Nephron (organoid): ENCODE measurements around the gene TMED9.

Source experiments
- H3K27ac Mint-ChIP-seq, 3 experiments: 2 replicates each; pipeline ENCODE4 v1.8.0; 2020; ENCODE audit warnings: mixed read lengths in 3 of 3, mild to moderate bottlenecking in 2 of 3, moderate library complexity in 1 of 3
- H3K27me3 Mint-ChIP-seq: 2 replicates; pipeline ENCODE4 v1.8.0; 2021; ENCODE audit warnings: low read depth, mild to moderate bottlenecking, moderate library complexity, mixed read lengths
- H3K36me3 Mint-ChIP-seq: 2 replicates; pipeline ENCODE4 v1.8.0; 2020; ENCODE audit warnings: low read depth, mixed read lengths
- H3K4me1 Mint-ChIP-seq: 2 replicates; pipeline ENCODE4 v1.8.0; 2020; ENCODE audit warnings: mixed read lengths
- H3K4me3 Mint-ChIP-seq, 3 experiments: 2 replicates each; pipeline ENCODE4 v1.8.0; 2020; ENCODE audit warnings: mild to moderate bottlenecking in 3 of 3, mixed read lengths in 3 of 3, moderate library complexity in 2 of 3
- H3K9me3 Mint-ChIP-seq: 2 replicates; pipeline ENCODE4 v1.8.0; 2020; ENCODE audit warnings: mixed read lengths
- TF ChIP-seq, protein P1 (sequence below), 3 experiments: fragments of 200-600 bp; sonication (generic); IDR thresholded peaks; one replicate each; pipeline ENCODE4 v1.5.0; 2021; ENCODE audit warnings: antibody characterized with exemption in 3 of 3; ENCODE audit not compliant: unreplicated experiment in 3 of 3

TMED9 gene

DNA sequence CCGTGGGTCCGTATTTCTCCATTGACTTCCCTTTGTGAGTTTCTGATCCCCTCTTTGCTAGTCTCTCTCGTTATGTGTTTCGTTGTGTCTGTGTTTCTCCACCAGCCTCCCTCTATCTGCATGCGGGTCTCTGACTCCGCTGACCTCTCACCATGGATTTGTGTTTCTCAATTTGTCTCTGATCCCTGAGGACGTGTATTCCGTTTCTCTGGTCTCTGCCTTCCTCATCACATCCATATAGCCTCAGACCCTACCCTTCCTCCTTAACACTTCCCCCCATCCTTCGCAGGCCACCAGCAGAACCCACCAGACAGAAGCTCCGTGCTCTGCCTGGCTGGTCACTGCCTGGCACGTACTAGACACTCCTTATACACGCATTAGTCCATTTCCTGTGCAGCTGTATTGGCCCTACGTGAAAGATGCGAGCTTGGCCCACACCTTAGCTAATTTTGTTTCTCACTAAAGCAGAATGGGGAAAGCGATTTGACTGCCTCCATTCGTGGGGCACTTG lies 8.6 kb downstream of the TMED9 start:
- Mint-ChIP-seq H3K27ac (peak overlapping the region; percentile 87 to 92 (median 91)), H3K9me3 (no peaks in the 10 kb centered on the region), H3K4me1 (peaks cover 15% of the 10 kb centered on the region), H3K4me3 (peak overlapping the region; percentile 91 to 96 (median 94)), H3K27me3 (no peaks in the 10 kb centered on the region), H3K36me3 (peaks cover 16% of the 10 kb centered on the region)
- TF ChIP-seq, protein P1, sequence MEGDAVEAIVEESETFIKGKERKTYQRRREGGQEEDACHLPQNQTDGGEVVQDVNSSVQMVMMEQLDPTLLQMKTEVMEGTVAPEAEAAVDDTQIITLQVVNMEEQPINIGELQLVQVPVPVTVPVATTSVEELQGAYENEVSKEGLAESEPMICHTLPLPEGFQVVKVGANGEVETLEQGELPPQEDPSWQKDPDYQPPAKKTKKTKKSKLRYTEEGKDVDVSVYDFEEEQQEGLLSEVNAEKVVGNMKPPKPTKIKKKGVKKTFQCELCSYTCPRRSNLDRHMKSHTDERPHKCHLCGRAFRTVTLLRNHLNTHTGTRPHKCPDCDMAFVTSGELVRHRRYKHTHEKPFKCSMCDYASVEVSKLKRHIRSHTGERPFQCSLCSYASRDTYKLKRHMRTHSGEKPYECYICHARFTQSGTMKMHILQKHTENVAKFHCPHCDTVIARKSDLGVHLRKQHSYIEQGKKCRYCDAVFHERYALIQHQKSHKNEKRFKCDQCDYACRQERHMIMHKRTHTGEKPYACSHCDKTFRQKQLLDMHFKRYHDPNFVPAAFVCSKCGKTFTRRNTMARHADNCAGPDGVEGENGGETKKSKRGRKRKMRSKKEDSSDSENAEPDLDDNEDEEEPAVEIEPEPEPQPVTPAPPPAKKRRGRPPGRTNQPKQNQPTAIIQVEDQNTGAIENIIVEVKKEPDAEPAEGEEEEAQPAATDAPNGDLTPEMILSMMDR (IDR thresholded peaks at IDR 0.05; ENCODE audit: unreplicated experiment in 3 of 3) = no peak

DNA sequence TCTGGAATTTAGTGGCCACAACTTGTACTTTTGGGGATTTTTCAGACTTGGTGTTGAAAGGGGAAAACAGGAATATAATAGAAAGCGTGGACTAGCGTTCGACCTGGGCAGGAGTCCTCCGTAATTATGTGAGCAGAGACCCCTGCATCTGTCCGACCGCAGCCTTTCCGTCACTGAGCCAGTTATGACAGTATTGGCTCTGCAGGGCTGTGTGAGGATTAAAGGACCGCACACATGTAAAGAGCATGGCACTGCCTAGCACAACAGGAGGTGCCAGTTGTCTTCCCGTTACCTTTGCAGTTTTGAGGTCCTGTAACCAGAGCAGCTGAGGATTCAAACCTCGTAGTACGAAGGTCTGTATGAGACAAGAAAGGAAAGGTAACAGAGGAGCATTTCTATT lies 9.1 kb downstream of the TMED9 start:
- H3K36me3 Mint-ChIP-seq = peaks cover 15% of the 10 kb centered on the region
- H3K4me3 Mint-ChIP-seq = peak overlapping the region; percentile 91 to 96 (median 94)
- H3K9me3 Mint-ChIP-seq = no peaks in the 10 kb centered on the region
- TF ChIP-seq, protein P1 (IDR thresholded peaks at IDR 0.05; ENCODE audit: unreplicated experiment in 3 of 3) = no peak
- peak overlapping the region; percentile 87 to 92 (median 91) for H3K27ac Mint-ChIP-seq
- H3K27me3 Mint-ChIP-seq = no peaks in the 10 kb centered on the region
- peaks cover 15% of the 10 kb centered on the region for H3K4me1 Mint-ChIP-seq

DNA sequence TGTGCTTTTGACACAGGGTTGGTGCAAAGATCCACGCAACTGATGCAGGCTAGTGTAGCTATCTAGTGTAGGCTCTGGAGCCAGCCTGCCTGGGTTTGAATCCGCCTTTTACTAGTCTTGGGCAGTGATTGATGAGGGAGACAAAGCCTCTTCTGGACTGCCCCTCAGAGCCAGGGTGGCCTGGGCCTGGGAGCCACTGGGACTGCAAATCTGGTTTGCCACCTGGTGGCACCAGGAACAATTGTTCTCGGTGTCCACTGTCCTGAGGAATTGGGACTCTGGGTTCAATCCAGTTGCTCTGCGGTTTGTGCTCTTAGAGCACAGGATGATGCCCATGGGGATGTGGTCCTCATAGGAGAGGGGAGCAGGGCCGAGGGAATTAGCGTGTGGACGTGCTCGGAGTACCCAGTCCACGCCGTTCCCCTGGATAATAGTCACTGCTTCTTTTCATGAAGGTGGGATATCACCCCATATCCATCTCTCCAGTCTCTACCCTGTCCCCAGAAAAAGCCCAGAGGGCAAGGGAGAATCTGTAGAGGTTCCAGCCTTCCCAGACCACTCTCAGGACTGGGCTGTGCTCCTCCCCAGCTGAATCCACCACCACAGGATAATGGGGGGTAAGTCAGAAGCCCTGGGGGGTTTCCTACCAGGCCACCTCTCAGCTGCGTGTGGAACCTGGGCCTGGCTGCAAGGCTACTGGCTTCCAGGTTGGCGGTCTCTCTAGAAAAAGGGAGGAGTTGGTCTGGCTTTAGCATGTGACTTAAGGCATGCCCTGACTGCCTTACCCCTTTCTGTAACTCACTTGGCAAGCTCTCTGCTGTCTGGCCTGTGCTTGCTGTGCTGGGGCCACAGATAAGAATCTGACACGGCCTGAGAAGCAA lies 9.8 kb downstream of the TMED9 start:
- H3K4me1 Mint-ChIP-seq = peaks cover 15% of the 10 kb centered on the region
- H3K4me3 Mint-ChIP-seq = peak overlapping the region; percentile 91 to 96 (median 94)
- peak overlapping the region in 2 of 3 experiments; percentile 41 to 92 for H3K27ac Mint-ChIP-seq
- no peaks in the 10 kb centered on the region for H3K27me3 Mint-ChIP-seq
- TF ChIP-seq, protein P1 (IDR thresholded peaks at IDR 0.05; ENCODE audit: unreplicated experiment in 3 of 3) = no peak
- H3K9me3 Mint-ChIP-seq = no peaks in the 10 kb centered on the region
- H3K36me3 Mint-ChIP-seq = peaks cover 11% of the 10 kb centered on the region

DNA sequence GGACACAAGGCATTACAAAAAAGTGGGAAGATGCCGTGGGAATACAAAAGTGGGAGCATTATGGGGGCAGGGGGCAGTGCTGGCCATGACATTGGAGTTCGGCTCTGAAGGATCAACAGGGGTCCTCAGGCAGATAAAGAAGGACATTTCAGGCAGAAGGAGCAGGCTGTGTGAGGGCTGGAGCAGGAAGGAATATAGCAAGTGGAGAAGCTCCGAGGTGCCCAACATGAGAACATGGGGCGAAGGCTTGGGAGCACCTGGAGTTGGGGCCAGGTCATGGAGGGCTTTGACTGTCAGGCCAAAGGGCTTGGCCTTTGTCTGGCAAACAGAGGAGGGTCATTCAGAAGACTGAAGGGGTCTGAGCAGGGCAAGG lies 10.4 kb downstream of the TMED9 start:
- Mint-ChIP-seq H3K36me3 (peaks cover 11% of the 10 kb centered on the region), H3K4me1 (peaks cover 15% of the 10 kb centered on the region), H3K9me3 (no peaks in the 10 kb centered on the region), H3K27me3 (no peaks in the 10 kb centered on the region), H3K4me3 (peak overlapping the region; percentile 91 to 96 (median 94)), H3K27ac (no peak overlapping the region)
- TF ChIP-seq, protein P1 (IDR thresholded peaks at IDR 0.05; ENCODE audit: unreplicated experiment in 3 of 3) = no peak

DNA sequence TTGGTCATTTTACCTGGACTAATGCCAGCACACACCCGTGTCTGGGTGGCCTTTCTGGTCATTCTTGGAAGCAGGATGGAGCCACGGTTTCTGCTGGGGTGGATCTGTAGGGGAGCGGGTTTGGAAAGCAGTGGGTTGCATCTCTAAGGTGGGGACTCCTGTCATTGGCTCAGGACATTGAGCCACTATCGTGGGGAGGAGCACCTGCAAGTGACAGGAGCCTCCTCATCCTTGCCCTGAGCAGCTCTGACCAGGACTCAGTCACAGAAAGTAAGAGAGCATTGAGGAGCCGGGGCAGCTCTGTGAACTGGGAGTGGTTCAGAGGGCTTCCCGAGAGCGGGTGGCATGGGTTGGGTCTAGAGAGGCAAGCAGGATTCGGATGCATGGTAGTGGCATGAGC lies 11.6 kb downstream of the TMED9 start:
- no peaks in the 10 kb centered on the region for H3K9me3 Mint-ChIP-seq

More for the DNA sequence above, 11.6 kb downstream of the TMED9 start:
- Mint-ChIP-seq H3K4me1 (peaks cover 15% of the 10 kb centered on the region), H3K36me3 (peaks cover 8% of the 10 kb centered on the region), H3K4me3 (peak overlapping the region; percentile 28 to 52 (median 34)), H3K27me3 (no peaks in the 10 kb centered on the region), H3K27ac (peak overlapping the region in 1 of 3 experiments; percentile 57)
- TF ChIP-seq, protein P1 (IDR thresholded peaks at IDR 0.05; ENCODE audit: unreplicated experiment in 3 of 3) = no peak
